Gastroesophageal sphincter (tissue), 3 donors: ENCODE measurements around the gene ZNF729.

Source experiments
- CTCF ChIP-seq, 4 experiments: fragments of 200-600 bp in 2 of 4; fragments of 450-650 bp in 2 of 4; sonication (generic) in 1 of 4; IDR thresholded peaks; one replicate each; pipeline ENCODE4 v1.5.1; 2017 to 2019; ENCODE audit warnings: antibody characterized with exemption in 4 of 4, mild to moderate bottlenecking in 2 of 4, moderate library complexity in 2 of 4
- EP300 ChIP-seq: sonication (generic); formaldehyde crosslinking; IDR thresholded peaks from one replicate; pipeline ENCODE4 v1.6.1; 2017; ENCODE audit warnings: antibody characterized with exemption, mild to moderate bottlenecking
- POLR2A ChIP-seq, 2 donors: fragments of 450-650 bp; IDR thresholded peaks; one replicate each; pipeline ENCODE4 v1.6.1; 2017; ENCODE audit warnings: antibody characterized with exemption in 2 of 2, mild to moderate bottlenecking in 2 of 2, moderate library complexity in 1 of 2

GRCh38 chr19:22331521-22331920, 45.3 kb downstream of the ZNF729 start:
- TF ChIP-seq CTCF (IDR thresholded peaks at IDR 0.05) (no peak), POLR2A (IDR thresholded peaks at IDR 0.05) (no peak), EP300 (no peak)
